Measurements from ENCODE around the gene C5orf46. TPM values are rescaled to one million over a fixed set of nuclear protein-coding genes. Genes with fewer than 3 reads are reported as not detected.

C5orf46 gene
- total and polyA plus RNA-seq, 8 donors = 0.47 to 2.3 (median 1.8) TPM; not detected in 5

- DNase-seq (peak in 2 of 6 donors; percentile 10 to 41), FAIRE-seq (no peak), ATAC-seq (peak; percentile 66 to 87 (median 78))
- Histone ChIP-seq H3K4me3 (no peak overlapping the region), H3K9me3 (no peaks in the 10 kb centered on the region), H3K27me3 (no peaks in the 10 kb centered on the region), H3K27ac (no peak overlapping the region), H3K36me3 (no peaks in the 10 kb centered on the region), H3K4me1 (no peaks in the 10 kb centered on the region)
- WGBS, 2 donors = 1 to 8% methylated on average over 3 of the region's 3 CpGs
- TF ChIP-seq CTCF (IDR thresholded peaks at IDR 0.05) = peak in 3 of 4 donors; percentile 30 to 54 (median 42)
- intact Hi-C loops (cut with DNase I) = loop anchor here in 1 of 3 donors (5.0 kb wide), 1 partner anchor 45 kb away; no protein-coding TSS in a partner anchor
Measured at GRCh38 chr5:147887026-147887627, 19.2 kb downstream of the C5orf46 start.

GRCh38 chr5:147882586-147883313, 23.6 kb downstream of the C5orf46 start:
- no peak for TF ChIP-seq CTCF (IDR thresholded peaks at IDR 0.05)
- 60 to 69% methylated on average over 6 of the region's 6 CpGs for WGBS, 2 donors
- intact Hi-C loops (cut with DNase I) = no loop called here

GRCh38 chr5:147880487-147880886, 25.9 kb downstream of the C5orf46 start:
- Histone ChIP-seq H3K4me3 (no peak overlapping the region), H3K27me3 (no peaks in the 10 kb centered on the region), H3K4me1 (no peaks in the 10 kb centered on the region), H3K9me3 (no peaks in the 10 kb centered on the region), H3K27ac (no peak overlapping the region), H3K36me3 (no peaks in the 10 kb centered on the region)
- intact Hi-C loops (cut with DNase I) = no loop called here
- DNase-seq (no peak), FAIRE-seq (no peak), ATAC-seq (no peak)
- 91 to 98% methylated on average over 2 of the region's 2 CpGs for WGBS, 2 donors
- no peak for TF ChIP-seq CTCF (IDR thresholded peaks at IDR 0.05)

More at GRCh38 chr5:147882586-147883313, 23.6 kb downstream of the C5orf46 start:
- Histone ChIP-seq H3K4me1 (no peaks in the 10 kb centered on the region), H3K36me3 (no peaks in the 10 kb centered on the region), H3K4me3 (no peak overlapping the region), H3K27ac (no peak overlapping the region), H3K9me3 (no peaks in the 10 kb centered on the region), H3K27me3 (no peaks in the 10 kb centered on the region)
- no peak for ATAC-seq
- no peak for FAIRE-seq
- no peak for DNase-seq

GRCh38 chr5:147879784-147880183, 26.6 kb downstream of the C5orf46 start:
- DNase-seq (no peak), ATAC-seq (no peak), FAIRE-seq (no peak)
- no peak overlapping the region for H3K27ac ChIP-seq
- TF ChIP-seq CTCF (IDR thresholded peaks at IDR 0.05) = no peak
- intact Hi-C loops (cut with DNase I) = no loop called here
- no peaks in the 10 kb centered on the region for H3K9me3 ChIP-seq
- H3K36me3 ChIP-seq = no peaks in the 10 kb centered on the region
- no peaks in the 10 kb centered on the region for H3K27me3 ChIP-seq
- 88 to 95% methylated on average over 3 of the region's 3 CpGs for WGBS, 2 donors
- H3K4me1 ChIP-seq = no peaks in the 10 kb centered on the region
- no peak overlapping the region for H3K4me3 ChIP-seq

Measured in pancreas (tissue), 10 donors.